SK-N-SH treated with all-trans-retinoic acid at 6 μM for 48 hours (cell line): Measurements from ENCODE around the gene POU6F2.

Experiments used
- CSRNP3 ChIP-seq: fragments of 250-450 bp; sonication (Bioruptor Pico); IDR thresholded peaks from 2 replicates; pipeline ENCODE4 v1.5.1; 2021; ENCODE audit warnings: mild to moderate bottlenecking, moderate library complexity
- GLIS3 ChIP-seq: fragments of 250-450 bp; sonication (Bioruptor Pico); IDR thresholded peaks from 2 replicates; pipeline ENCODE4 v1.5.0; 2020; ENCODE audit warnings: mild to moderate bottlenecking, moderate library complexity
- OSR1 ChIP-seq: fragments of 250-450 bp; sonication (Bioruptor Pico); IDR thresholded peaks from 2 replicates; pipeline ENCODE4 v1.8.0; 2022; ENCODE audit warnings: moderate library complexity, mild to moderate bottlenecking, inconsistent platforms
- SNAI2 ChIP-seq: fragments of 250-450 bp; sonication (Bioruptor Pico); IDR thresholded peaks from 2 replicates; pipeline ENCODE4 v1.5.0; 2020; ENCODE audit warnings: mild to moderate bottlenecking, moderate library complexity
- TCF4 ChIP-seq: fragments of 250-450 bp; sonication (Bioruptor Pico); IDR thresholded peaks from 2 replicates; pipeline ENCODE4 v1.8.0; 2021; ENCODE audit warnings: mild to moderate bottlenecking, moderate library complexity, borderline replicate concordance
- TOX ChIP-seq: fragments of 250-450 bp; sonication (Bioruptor Pico); IDR thresholded peaks from 2 replicates; pipeline ENCODE4 v1.8.0; 2021; ENCODE audit warnings: mild to moderate bottlenecking, moderate library complexity, borderline replicate concordance
- ZC3H10 ChIP-seq: fragments of 250-450 bp; sonication (Bioruptor Pico); IDR thresholded peaks from 2 replicates; pipeline ENCODE4 v1.5.1; 2021; ENCODE audit warnings: mild to moderate bottlenecking, moderate library complexity
- ZFP3 ChIP-seq: fragments of 250-450 bp; sonication (Bioruptor Pico); IDR thresholded peaks from 2 replicates; pipeline ENCODE4 v1.5.0; 2020; ENCODE audit warnings: mild to moderate bottlenecking, moderate library complexity
- TF ChIP-seq, protein P1 (sequence below): fragments of 250-450 bp; sonication (Bioruptor Pico); IDR thresholded peaks from 2 replicates; pipeline ENCODE4 v1.8.0; 2020; ENCODE audit warnings: mild to moderate bottlenecking, moderate library complexity, borderline replicate concordance
- TF ChIP-seq, protein P2 (sequence below): fragments of 250-450 bp; sonication (Bioruptor Pico); IDR thresholded peaks from 2 replicates; pipeline ENCODE4 v1.5.0; 2020; ENCODE audit warnings: mild to moderate bottlenecking, moderate library complexity

- TF ChIP-seq ZC3H10 (no peak), CSRNP3 (CRISPR knock-in tag) (no peak), TOX (CRISPR knock-in tag) (no peak), GLIS3 (CRISPR knock-in tag) (no peak), ZFP3 (CRISPR knock-in tag) (no peak), OSR1 (no peak), TCF4 (CRISPR knock-in tag) (no peak), SNAI2 (CRISPR knock-in tag) (no peak)
- TF ChIP-seq, protein P1, sequence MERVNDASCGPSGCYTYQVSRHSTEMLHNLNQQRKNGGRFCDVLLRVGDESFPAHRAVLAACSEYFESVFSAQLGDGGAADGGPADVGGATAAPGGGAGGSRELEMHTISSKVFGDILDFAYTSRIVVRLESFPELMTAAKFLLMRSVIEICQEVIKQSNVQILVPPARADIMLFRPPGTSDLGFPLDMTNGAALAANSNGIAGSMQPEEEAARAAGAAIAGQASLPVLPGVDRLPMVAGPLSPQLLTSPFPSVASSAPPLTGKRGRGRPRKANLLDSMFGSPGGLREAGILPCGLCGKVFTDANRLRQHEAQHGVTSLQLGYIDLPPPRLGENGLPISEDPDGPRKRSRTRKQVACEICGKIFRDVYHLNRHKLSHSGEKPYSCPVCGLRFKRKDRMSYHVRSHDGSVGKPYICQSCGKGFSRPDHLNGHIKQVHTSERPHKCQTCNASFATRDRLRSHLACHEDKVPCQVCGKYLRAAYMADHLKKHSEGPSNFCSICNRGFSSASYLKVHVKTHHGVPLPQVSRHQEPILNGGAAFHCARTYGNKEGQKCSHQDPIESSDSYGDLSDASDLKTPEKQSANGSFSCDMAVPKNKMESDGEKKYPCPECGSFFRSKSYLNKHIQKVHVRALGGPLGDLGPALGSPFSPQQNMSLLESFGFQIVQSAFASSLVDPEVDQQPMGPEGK (CRISPR knock-in tag): no peak
- TF ChIP-seq, protein P2, sequence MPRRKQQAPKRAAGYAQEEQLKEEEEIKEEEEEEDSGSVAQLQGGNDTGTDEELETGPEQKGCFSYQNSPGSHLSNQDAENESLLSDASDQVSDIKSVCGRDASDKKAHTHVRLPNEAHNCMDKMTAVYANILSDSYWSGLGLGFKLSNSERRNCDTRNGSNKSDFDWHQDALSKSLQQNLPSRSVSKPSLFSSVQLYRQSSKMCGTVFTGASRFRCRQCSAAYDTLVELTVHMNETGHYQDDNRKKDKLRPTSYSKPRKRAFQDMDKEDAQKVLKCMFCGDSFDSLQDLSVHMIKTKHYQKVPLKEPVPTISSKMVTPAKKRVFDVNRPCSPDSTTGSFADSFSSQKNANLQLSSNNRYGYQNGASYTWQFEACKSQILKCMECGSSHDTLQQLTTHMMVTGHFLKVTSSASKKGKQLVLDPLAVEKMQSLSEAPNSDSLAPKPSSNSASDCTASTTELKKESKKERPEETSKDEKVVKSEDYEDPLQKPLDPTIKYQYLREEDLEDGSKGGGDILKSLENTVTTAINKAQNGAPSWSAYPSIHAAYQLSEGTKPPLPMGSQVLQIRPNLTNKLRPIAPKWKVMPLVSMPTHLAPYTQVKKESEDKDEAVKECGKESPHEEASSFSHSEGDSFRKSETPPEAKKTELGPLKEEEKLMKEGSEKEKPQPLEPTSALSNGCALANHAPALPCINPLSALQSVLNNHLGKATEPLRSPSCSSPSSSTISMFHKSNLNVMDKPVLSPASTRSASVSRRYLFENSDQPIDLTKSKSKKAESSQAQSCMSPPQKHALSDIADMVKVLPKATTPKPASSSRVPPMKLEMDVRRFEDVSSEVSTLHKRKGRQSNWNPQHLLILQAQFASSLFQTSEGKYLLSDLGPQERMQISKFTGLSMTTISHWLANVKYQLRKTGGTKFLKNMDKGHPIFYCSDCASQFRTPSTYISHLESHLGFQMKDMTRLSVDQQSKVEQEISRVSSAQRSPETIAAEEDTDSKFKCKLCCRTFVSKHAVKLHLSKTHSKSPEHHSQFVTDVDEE (CRISPR knock-in tag): no peak
Measured at GRCh38 chr7:39365751-39366295, 388.1 kb downstream of the POU6F2 start.
